GM23338 (cell line): Measurements from ENCODE around the gene GAREM1. TPM values are rescaled to one million over a fixed set of nuclear protein-coding genes. Genes with fewer than 3 reads are reported as not detected.

ENCODE experiments used
- ATAC-seq: fragments of 200-7000 bp; cut with Tn5 transposase; 3 replicates; pipeline ENCODE4 v1.9.1; 2020
- DNase-seq: peaks from one replicate; pipeline ENCODE4 v3.0.0-alpha.2; 2015; ENCODE audit warnings: low spot score
- H2AFZ ChIP-seq: fragments of 200-600 bp; sonication (generic); 2 replicates; pipeline ENCODE4 v1.8.0; 2016; ENCODE audit warnings: antibody characterized with exemption, mild to moderate bottlenecking, moderate library complexity
- H3F3A ChIP-seq: fragments of 200-600 bp; sonication (generic); replicated peaks from 2 replicates; pipeline ENCODE4 v1.8.0; 2017; ENCODE audit warnings: antibody characterized with exemption, mixed run types, low read depth
- H3K27ac ChIP-seq: fragments of 200-600 bp; sonication (generic); 2 replicates; pipeline ENCODE4 v1.6.1; 2016; ENCODE audit warnings: low read depth
- H3K27me3 ChIP-seq: fragments of 200-600 bp; sonication (generic); 2 replicates; pipeline ENCODE4 v1.8.0; 2016; ENCODE audit warnings: mild to moderate bottlenecking, mixed run types, moderate library complexity; ENCODE audit not compliant: insufficient read depth
- H3K36me3 ChIP-seq: fragments of 200-600 bp; sonication (generic); 2 replicates; pipeline ENCODE4 v1.8.0; 2016; ENCODE audit warnings: mild to moderate bottlenecking; ENCODE audit not compliant: insufficient read depth
- H3K4me1 ChIP-seq: fragments of 200-600 bp; sonication (generic); 2 replicates; pipeline ENCODE4 v1.8.0; 2016; ENCODE audit warnings: mild to moderate bottlenecking, moderate library complexity; ENCODE audit not compliant: insufficient read depth
- H3K4me2 ChIP-seq: fragments of 200-600 bp; sonication (generic); 2 replicates; pipeline ENCODE4 v1.7.1; 2017; ENCODE audit warnings: mixed run types
- H3K4me3 ChIP-seq: fragments of 200-600 bp; sonication (generic); 2 replicates; pipeline ENCODE4 v1.6.1; 2016; ENCODE audit warnings: mixed run types
- H3K79me2 ChIP-seq: fragments of 200-600 bp; sonication (generic); replicated peaks from 2 replicates; pipeline ENCODE4 v1.8.0; 2017; ENCODE audit warnings: mild to moderate bottlenecking; ENCODE audit not compliant: insufficient read depth
- H3K9me2 ChIP-seq: fragments of 200-600 bp; sonication (generic); 2 replicates; pipeline ENCODE4 v1.8.0; 2017; ENCODE audit not compliant: insufficient read depth
- H4K20me1 ChIP-seq: fragments of 200-600 bp; sonication (generic); replicated peaks from 2 replicates; pipeline ENCODE4 v1.8.0; 2017; ENCODE audit warnings: mild to moderate bottlenecking; ENCODE audit not compliant: insufficient read depth
- H3K27ac Mint-ChIP-seq: 2 replicates; pipeline ENCODE4 v1.8.0; 2020; ENCODE audit warnings: inconsistent platforms, mild to moderate bottlenecking, moderate library complexity, mixed read lengths
- H3K27me3 Mint-ChIP-seq: 3 replicates; pipeline ENCODE4 v1.8.0; 2022; ENCODE audit warnings: low read depth, mild to moderate bottlenecking, moderate library complexity, mixed read lengths, inconsistent platforms; ENCODE audit not compliant: insufficient read depth, poor library complexity
- H3K36me3 Mint-ChIP-seq: 3 replicates; pipeline ENCODE4 v1.8.0; 2021; ENCODE audit warnings: low read depth, mild to moderate bottlenecking, inconsistent platforms, moderate library complexity, mixed read lengths
- H3K4me1 Mint-ChIP-seq: 3 replicates; pipeline ENCODE4 v1.8.0; 2020; ENCODE audit warnings: mild to moderate bottlenecking, inconsistent platforms, mixed read lengths
- H3K4me3 Mint-ChIP-seq: 3 replicates; pipeline ENCODE4 v1.8.0; 2021; ENCODE audit warnings: moderate library complexity, mild to moderate bottlenecking, inconsistent platforms, mixed read lengths
- H3K9me3 Mint-ChIP-seq: 3 replicates; pipeline ENCODE4 v1.8.0; 2020; ENCODE audit warnings: moderate library complexity, mild to moderate bottlenecking, inconsistent platforms, mixed read lengths
- CREB1 ChIP-seq: fragments of 250-450 bp; sonication (Bioruptor Pico); IDR thresholded peaks from 2 replicates; pipeline ENCODE4 v1.5.0; 2020; ENCODE audit warnings: low read depth, mild to moderate bottlenecking, moderate library complexity
- EZH2 ChIP-seq: fragments of 200-600 bp; sonication (generic); IDR thresholded peaks from one replicate; pipeline ENCODE4 v1.8.0; 2017; ENCODE audit warnings: antibody characterized with exemption, mild to moderate bottlenecking, low read depth; ENCODE audit not compliant: unreplicated experiment
- EZH2phosphoT487 ChIP-seq: fragments of 200-600 bp; sonication (generic); IDR thresholded peaks from one replicate; pipeline ENCODE4 v1.8.1; 2018; ENCODE audit warnings: antibody characterized with exemption; ENCODE audit not compliant: unreplicated experiment
- JUNB ChIP-seq: IDR thresholded peaks from one replicate; pipeline ENCODE4 v1.6.1; 2016; ENCODE audit warnings: antibody characterized with exemption; ENCODE audit not compliant: unreplicated experiment
- NANOG ChIP-seq: IDR thresholded peaks from 2 replicates; pipeline ENCODE4 v1.6.1; 2016; ENCODE audit warnings: antibody characterized with exemption, borderline replicate concordance
- POLR2AphosphoS5 ChIP-seq: IDR thresholded peaks from 2 replicates; pipeline ENCODE4 v1.6.1; 2016; ENCODE audit warnings: antibody characterized with exemption, low read depth
- STAT1 ChIP-seq: IDR thresholded peaks from one replicate; pipeline ENCODE4 v1.6.1; 2016; ENCODE audit warnings: antibody characterized with exemption; ENCODE audit not compliant: unreplicated experiment
- ZNF114 ChIP-seq: fragments of 250-450 bp; sonication (Bioruptor Pico); IDR thresholded peaks from 2 replicates; pipeline ENCODE4 v1.5.0; 2020; ENCODE audit warnings: mild to moderate bottlenecking, moderate library complexity
- ZNF331 ChIP-seq: fragments of 250-450 bp; sonication (Bioruptor Pico); IDR thresholded peaks from 2 replicates; pipeline ENCODE4 v1.5.0; 2020; ENCODE audit warnings: low read depth, mild to moderate bottlenecking, moderate library complexity
- polyA plus RNA-seq: library from polyadenylated mRNA; unstranded; fragments of >200 nt; fragmentation: Nextera tagmentation; extraction: Ambion mirVana; gene quantifications from 2 replicates; pipeline ENCODE4 v1.2.1, GENCODE V29; 2016
- total RNA-seq: library from RNA; depleted of rRNA; stranded (reverse); fragments of >200 nt; shearing (Covaris generic); gene quantifications from 2 replicates; pipeline ENCODE4 v1.2.3, GENCODE V29; 2014
- TF ChIP-seq, protein P1 (sequence below), 2 experiments: fragments of 200-600 bp in 1 of 2; sonication (generic) in 1 of 2; conservative IDR thresholded peaks; 2 replicates each; pipeline versions ENCODE4 v1.5.1 to v1.6.1; 2016 to 2017; ENCODE audit warnings: antibody characterized with exemption in 2 of 2, low read depth in 2 of 2, mild to moderate bottlenecking in 2 of 2, moderate library complexity in 1 of 2
- TF ChIP-seq, protein P2 (sequence below): IDR thresholded peaks from 2 replicates; pipeline ENCODE4 v1.6.1; 2016; ENCODE audit warnings: antibody characterized with exemption
- TF ChIP-seq, protein P3 (sequence below): IDR thresholded peaks from one replicate; pipeline ENCODE4 v1.6.1; 2018; ENCODE audit warnings: antibody characterized with exemption; ENCODE audit not compliant: unreplicated experiment

Gene GAREM1
- total and polyA plus RNA-seq, 2 experiments from 2014 or later, result 2.7 to 6.0 TPM

DNA sequence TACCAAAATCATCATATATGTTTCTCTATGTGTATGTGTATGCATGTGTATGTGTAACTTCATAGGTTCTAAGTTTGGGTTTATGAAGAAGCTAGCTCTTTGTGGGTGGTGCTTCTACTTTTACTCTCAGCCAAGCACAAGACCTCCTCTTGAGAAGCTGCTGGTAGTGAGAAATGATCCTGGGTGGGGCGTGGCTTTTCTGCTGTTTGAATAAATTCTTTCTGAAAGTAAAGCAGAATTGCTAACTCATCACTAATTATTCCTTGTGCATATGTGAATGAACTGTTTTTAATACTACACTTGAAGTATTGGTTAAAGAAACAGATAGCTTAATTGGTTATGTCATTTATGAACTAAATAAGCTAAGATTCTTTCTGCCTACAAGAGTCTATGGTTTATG, 7.6 kb upstream of the GAREM1 start:
- TF ChIP-seq POLR2AphosphoS5, result no peak
- TF ChIP-seq, protein P1, sequence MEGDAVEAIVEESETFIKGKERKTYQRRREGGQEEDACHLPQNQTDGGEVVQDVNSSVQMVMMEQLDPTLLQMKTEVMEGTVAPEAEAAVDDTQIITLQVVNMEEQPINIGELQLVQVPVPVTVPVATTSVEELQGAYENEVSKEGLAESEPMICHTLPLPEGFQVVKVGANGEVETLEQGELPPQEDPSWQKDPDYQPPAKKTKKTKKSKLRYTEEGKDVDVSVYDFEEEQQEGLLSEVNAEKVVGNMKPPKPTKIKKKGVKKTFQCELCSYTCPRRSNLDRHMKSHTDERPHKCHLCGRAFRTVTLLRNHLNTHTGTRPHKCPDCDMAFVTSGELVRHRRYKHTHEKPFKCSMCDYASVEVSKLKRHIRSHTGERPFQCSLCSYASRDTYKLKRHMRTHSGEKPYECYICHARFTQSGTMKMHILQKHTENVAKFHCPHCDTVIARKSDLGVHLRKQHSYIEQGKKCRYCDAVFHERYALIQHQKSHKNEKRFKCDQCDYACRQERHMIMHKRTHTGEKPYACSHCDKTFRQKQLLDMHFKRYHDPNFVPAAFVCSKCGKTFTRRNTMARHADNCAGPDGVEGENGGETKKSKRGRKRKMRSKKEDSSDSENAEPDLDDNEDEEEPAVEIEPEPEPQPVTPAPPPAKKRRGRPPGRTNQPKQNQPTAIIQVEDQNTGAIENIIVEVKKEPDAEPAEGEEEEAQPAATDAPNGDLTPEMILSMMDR (conservative IDR thresholded peaks at IDR 0.05; ENCODE audit: low read depth in 2 of 2), result no peak
- TF ChIP-seq, protein P2, sequence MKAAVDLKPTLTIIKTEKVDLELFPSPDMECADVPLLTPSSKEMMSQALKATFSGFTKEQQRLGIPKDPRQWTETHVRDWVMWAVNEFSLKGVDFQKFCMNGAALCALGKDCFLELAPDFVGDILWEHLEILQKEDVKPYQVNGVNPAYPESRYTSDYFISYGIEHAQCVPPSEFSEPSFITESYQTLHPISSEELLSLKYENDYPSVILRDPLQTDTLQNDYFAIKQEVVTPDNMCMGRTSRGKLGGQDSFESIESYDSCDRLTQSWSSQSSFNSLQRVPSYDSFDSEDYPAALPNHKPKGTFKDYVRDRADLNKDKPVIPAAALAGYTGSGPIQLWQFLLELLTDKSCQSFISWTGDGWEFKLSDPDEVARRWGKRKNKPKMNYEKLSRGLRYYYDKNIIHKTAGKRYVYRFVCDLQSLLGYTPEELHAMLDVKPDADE, result no peak
- no peak for TF ChIP-seq ZNF331 (CRISPR knock-in tag)
- no peak for TF ChIP-seq EZH2
- Mint-ChIP-seq H3K4me3 (no peak overlapping the region), H3K9me3 (no peaks in the 10 kb centered on the region), H3K4me1 (peaks cover 10% of the 10 kb centered on the region; the same call in 2 of the 3 replicates), H3K36me3 (no peaks in the 10 kb centered on the region), H3K27me3 (no peaks in the 10 kb centered on the region), H3K27ac (no peak overlapping the region)
- H3K4me3 ChIP-seq, result no peak overlapping the region
- peaks cover 5% of the 10 kb centered on the region for H3K27me3 ChIP-seq
- H3K36me3 ChIP-seq, result no peaks in the 10 kb centered on the region
- no peaks in the 10 kb centered on the region for H4K20me1 ChIP-seq
- no peak overlapping the region for H2AFZ ChIP-seq
- H3K79me2 ChIP-seq, result no peaks in the 10 kb centered on the region
- H3K4me1 ChIP-seq, result no peaks in the 10 kb centered on the region; the same call in 1 of the 2 replicates
- H3K4me2 ChIP-seq, result no peak overlapping the region
- no peaks in the 10 kb centered on the region for H3K9me2 ChIP-seq
- no peak overlapping the region for H3K27ac ChIP-seq
- DNase-seq (no peak), ATAC-seq (no peak)
- H3F3A ChIP-seq, result no peaks in the 10 kb centered on the region

DNA sequence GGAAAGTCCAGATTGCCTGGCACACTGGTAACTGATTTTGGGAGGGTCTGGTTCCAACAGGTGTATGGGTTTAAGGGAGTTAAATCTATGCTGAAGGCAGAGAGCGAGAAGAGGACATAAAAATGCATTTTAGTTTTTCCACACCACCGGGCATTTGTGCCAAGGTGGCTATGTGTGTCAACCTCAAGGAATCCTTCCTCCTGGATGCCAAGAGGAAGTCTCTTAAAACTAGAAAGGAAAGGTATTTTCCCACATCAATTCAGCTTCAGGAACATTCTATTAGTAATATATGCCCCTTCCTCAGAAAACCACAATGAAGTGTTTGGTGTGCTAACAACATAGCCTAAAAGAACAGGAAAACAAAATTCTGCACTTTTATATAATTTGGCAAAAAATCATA, 5.4 kb upstream of the GAREM1 start:
- peaks cover 19% of the 10 kb centered on the region for H3K4me1 Mint-ChIP-seq
- H3K4me3 ChIP-seq, result no peak overlapping the region
- TF ChIP-seq, protein P1 (conservative IDR thresholded peaks at IDR 0.05; ENCODE audit: low read depth in 2 of 2), result no peak
- TF ChIP-seq JUNB (no peak), CREB1 (CRISPR knock-in tag) (no peak), NANOG (no peak), EZH2phosphoT487 (no peak), ZNF114 (CRISPR knock-in tag) (no peak), STAT1 (no peak)
- TF ChIP-seq, protein P3, sequence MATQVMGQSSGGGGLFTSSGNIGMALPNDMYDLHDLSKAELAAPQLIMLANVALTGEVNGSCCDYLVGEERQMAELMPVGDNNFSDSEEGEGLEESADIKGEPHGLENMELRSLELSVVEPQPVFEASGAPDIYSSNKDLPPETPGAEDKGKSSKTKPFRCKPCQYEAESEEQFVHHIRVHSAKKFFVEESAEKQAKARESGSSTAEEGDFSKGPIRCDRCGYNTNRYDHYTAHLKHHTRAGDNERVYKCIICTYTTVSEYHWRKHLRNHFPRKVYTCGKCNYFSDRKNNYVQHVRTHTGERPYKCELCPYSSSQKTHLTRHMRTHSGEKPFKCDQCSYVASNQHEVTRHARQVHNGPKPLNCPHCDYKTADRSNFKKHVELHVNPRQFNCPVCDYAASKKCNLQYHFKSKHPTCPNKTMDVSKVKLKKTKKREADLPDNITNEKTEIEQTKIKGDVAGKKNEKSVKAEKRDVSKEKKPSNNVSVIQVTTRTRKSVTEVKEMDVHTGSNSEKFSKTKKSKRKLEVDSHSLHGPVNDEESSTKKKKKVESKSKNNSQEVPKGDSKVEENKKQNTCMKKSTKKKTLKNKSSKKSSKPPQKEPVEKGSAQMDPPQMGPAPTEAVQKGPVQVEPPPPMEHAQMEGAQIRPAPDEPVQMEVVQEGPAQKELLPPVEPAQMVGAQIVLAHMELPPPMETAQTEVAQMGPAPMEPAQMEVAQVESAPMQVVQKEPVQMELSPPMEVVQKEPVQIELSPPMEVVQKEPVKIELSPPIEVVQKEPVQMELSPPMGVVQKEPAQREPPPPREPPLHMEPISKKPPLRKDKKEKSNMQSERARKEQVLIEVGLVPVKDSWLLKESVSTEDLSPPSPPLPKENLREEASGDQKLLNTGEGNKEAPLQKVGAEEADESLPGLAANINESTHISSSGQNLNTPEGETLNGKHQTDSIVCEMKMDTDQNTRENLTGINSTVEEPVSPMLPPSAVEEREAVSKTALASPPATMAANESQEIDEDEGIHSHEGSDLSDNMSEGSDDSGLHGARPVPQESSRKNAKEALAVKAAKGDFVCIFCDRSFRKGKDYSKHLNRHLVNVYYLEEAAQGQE, result no peak
- TF ChIP-seq, protein P2, result no peak

More for the DNA sequence above, 5.4 kb upstream of the GAREM1 start:
- H3F3A ChIP-seq, result peaks cover 3% of the 10 kb centered on the region; the same call in 1 of the 2 replicates
- peaks cover 6% of the 10 kb centered on the region; the same call in 1 of the 2 replicates for H3K4me1 ChIP-seq
- H3K27me3 ChIP-seq, result peaks cover 26% of the 10 kb centered on the region
- Mint-ChIP-seq H3K9me3 (no peaks in the 10 kb centered on the region), H3K36me3 (no peaks in the 10 kb centered on the region), H3K27ac (no peak overlapping the region), H3K27me3 (peaks cover 14% of the 10 kb centered on the region), H3K4me3 (no peak overlapping the region)
- H3K4me2 ChIP-seq, result no peak overlapping the region
- no peak for ATAC-seq
- no peaks in the 10 kb centered on the region for H3K79me2 ChIP-seq
- no peaks in the 10 kb centered on the region for H3K36me3 ChIP-seq
- no peaks in the 10 kb centered on the region for H4K20me1 ChIP-seq
- no peak overlapping the region for H3K27ac ChIP-seq
- no peak overlapping the region for H2AFZ ChIP-seq
- no peaks in the 10 kb centered on the region for H3K9me2 ChIP-seq
- DNase-seq, result no peak
